Endothelial cell of umbilical vein (primary cell): ENCODE results near the gene ANKRD16. TPM values are rescaled to one million over a fixed set of nuclear protein-coding genes. Genes with fewer than 3 reads are reported as not detected.

Experiments
- BruUV-seq: library from RNA; stranded (reverse); fragments of 400-500 nt; replicated peaks from 2 replicates; lab custom pipeline; 2021; lab: Mats Ljungman, UMichigan
- CTCF ChIA-PET: fragments of 300-600, 350-600 bp; sonication (Branson Sonifier 250); formaldehyde crosslinking; loops from one replicate; lab custom pipeline; 2021; ENCODE audit warnings: antibody characterized with exemption, inconsistent platforms; lab: Charles Lee
- POLR2A ChIA-PET: fragments of 300-600, 350-600 bp; sonication (Branson Sonifier 250); formaldehyde crosslinking; loops from one replicate; lab custom pipeline; 2021; ENCODE audit warnings: antibody characterized with exemption, inconsistent platforms; lab: Charles Lee
- DNase-seq: peaks from one replicate; pipeline ENCODE4 v3.0.0-alpha.2; 2011; ENCODE audit warnings: low read depth, low spot score
- FAIRE-seq: peaks from 2 replicates; lab custom pipeline; 2011; peaks lifted over from hg19 to GRCh38; lab: Jason Lieb, UNC
- H2AFZ ChIP-seq: 2 replicates; pipeline ENCODE4 v1.6.0; 2012; ENCODE audit warnings: low read depth, low read length, control low read depth, inconsistent platforms
- H3K27ac ChIP-seq: 2 replicates; pipeline ENCODE4 v1.5.1; 2011; ENCODE audit warnings: low read depth, mild to moderate bottlenecking, control low read depth, low read length, moderate library complexity; ENCODE audit not compliant: insufficient read depth
- H3K27me3 ChIP-seq, 2 experiments: 2 replicates each; pipeline versions ENCODE4 v1.6.0 to v1.6.1; 2011; ENCODE audit warnings: low read length in 2 of 2, mixed read lengths in 1 of 2; ENCODE audit not compliant: control insufficient read depth in 2 of 2, insufficient read depth in 2 of 2
- H3K36me3 ChIP-seq, 2 experiments: 2 replicates in 1 of 2; 3 replicates in 1 of 2; pipeline ENCODE4 v1.5.1; 2011; ENCODE audit warnings: low read length in 2 of 2, mild to moderate bottlenecking in 1 of 2, moderate library complexity in 1 of 2; ENCODE audit not compliant: control insufficient read depth in 2 of 2, insufficient read depth in 2 of 2; ENCODE audit errors: extremely low read depth in 1 of 2
- H3K4me1 ChIP-seq: 3 replicates; pipeline ENCODE4 v1.5.1; 2011; ENCODE audit warnings: mild to moderate bottlenecking, low read length; ENCODE audit not compliant: control insufficient read depth, insufficient read depth; ENCODE audit errors: extremely low read depth
- H3K4me2 ChIP-seq: 2 replicates; pipeline ENCODE4 v1.6.1; 2011; ENCODE audit warnings: low read length, control low read depth, mixed read lengths; ENCODE audit not compliant: insufficient read depth
- H3K4me3 ChIP-seq, 3 experiments: fragments of 200-600 bp in 1 of 3; sonication (generic), shearing (Covaris generic) in 1 of 3; replicated peaks in 1 of 3; 2 replicates each; pipeline ENCODE4 v1.5.1; 2011 to 2016; ENCODE audit warnings: control low read depth in 3 of 3, low read length in 3 of 3, mild to moderate bottlenecking in 2 of 3, inconsistent platforms in 1 of 3, low read depth in 1 of 3, moderate library complexity in 1 of 3; ENCODE audit not compliant: insufficient read depth in 1 of 3
- H3K79me2 ChIP-seq: 2 replicates; pipeline ENCODE4 v1.6.0; 2012; ENCODE audit warnings: low read length, inconsistent platforms; ENCODE audit not compliant: control insufficient read depth, insufficient read depth
- H3K9ac ChIP-seq: replicated peaks from 2 replicates; pipeline ENCODE3; 2011; ENCODE audit warnings: low read length, control low read depth; ENCODE audit not compliant: insufficient read depth; ENCODE audit errors: extremely low read depth
- H3K9me1 ChIP-seq: replicated peaks from 3 replicates; pipeline ENCODE4 v1.6.0; 2011; ENCODE audit warnings: mild to moderate bottlenecking, low read length; ENCODE audit not compliant: control insufficient read depth, insufficient read depth; ENCODE audit errors: extremely low read depth
- H3K9me3 ChIP-seq: replicated peaks from 2 replicates; pipeline ENCODE4 v1.5.1; 2012; ENCODE audit warnings: low read length, inconsistent platforms; ENCODE audit not compliant: control insufficient read depth, insufficient read depth
- H4K20me1 ChIP-seq: replicated peaks from 2 replicates; pipeline ENCODE3; 2011; ENCODE audit warnings: mild to moderate bottlenecking, low read length; ENCODE audit not compliant: control insufficient read depth, insufficient read depth; ENCODE audit errors: extremely low read depth
- CTCF ChIP-seq, 2 donors: IDR thresholded peaks; 1 replicate in 1 of 2; 2 replicates in 1 of 2; pipeline ENCODE4 v1.5.1; 2011; ENCODE audit warnings: low read length in 2 of 2, mild to moderate bottlenecking in 2 of 2, moderate library complexity in 2 of 2, control low read depth in 1 of 2, inconsistent platforms in 1 of 2, low read depth in 1 of 2; ENCODE audit not compliant: insufficient read depth in 1 of 2; ENCODE audit errors: extremely low read depth in 1 of 2
- EZH2 ChIP-seq: IDR thresholded peaks from 2 replicates; pipeline ENCODE4 v1.6.1; 2012; ENCODE audit warnings: borderline replicate concordance, low read depth, mild to moderate bottlenecking, moderate library complexity, low read length, inconsistent platforms; ENCODE audit not compliant: severe bottlenecking
- MYC ChIP-seq: IDR thresholded peaks from one replicate; pipeline ENCODE4 v1.6.1; 2011; ENCODE audit warnings: mild to moderate bottlenecking, low read depth, low read length
- POLR2A ChIP-seq: IDR thresholded peaks from 2 replicates; pipeline ENCODE4 v1.6.1; 2012; ENCODE audit warnings: low read depth, mild to moderate bottlenecking, control low read depth, low read length
- dilution Hi-C: fragments of 300-500 bp; cut with MboI; formaldehyde crosslinking; loops from one replicate; pipeline ENCODE4 v1.15.0; 2019; ENCODE audit warnings: low sequenced_read_pairs; ENCODE audit not compliant: extremely low pct_ligation_motif_present
- intact Hi-C: fragments of 100-400 bp; cut with micrococcal nuclease; formaldehyde crosslinking; loops from one replicate; pipeline ENCODE4 v1.10.0; 2022
- polyA plus RNA-seq, 4 experiments: library from polyadenylated mRNA; depleted of rRNA in 3 of 4; stranded (reverse) in 3 of 4; unstranded in 1 of 4; fragments of >200 nt; gene quantifications; 2 replicates each; pipeline versions ENCODE4 v1.2.1 to v1.2.3, GENCODE V29; 2011 to 2012; ENCODE audit warnings: missing spikeins in 1 of 4
- total RNA-seq: library from RNA; stranded (reverse); gene quantifications from 2 replicates; pipeline ENCODE4 v1.2.3, GENCODE V29; 2021

The ANKRD16 gene
- total and polyA plus RNA-seq, 2 donors (not counting 3 experiments of a cell fraction or from before 2014, with no cell fraction given): 6.9 to 8.0 TPM

- FAIRE-seq (no peak), DNase-seq (no peak)
- H3K27me3 ChIP-seq: no peaks in the 10 kb centered on the region
- CTCF ChIA-PET: interaction anchor here (1.1 kb wide), 1 partner anchor 58 kb away, joined by 5 read pairs; no protein-coding TSS in a partner anchor
- H3K9me3 ChIP-seq: no peaks in the 10 kb centered on the region
- peaks cover 25% of the 10 kb centered on the region for H3K79me2 ChIP-seq
- no peaks in the 10 kb centered on the region for H3K9me1 ChIP-seq
- TF ChIP-seq EZH2: no peak
- no peak for TF ChIP-seq POLR2A
- TF ChIP-seq CTCF (IDR thresholded peaks at IDR 0.05; ENCODE audit: extremely low read depth in 1 of 2, insufficient read depth in 1 of 2, low read depth in 1 of 2, low read length in 2 of 2): no peak
- no peak for TF ChIP-seq MYC
- no peak overlapping the region for H3K9ac ChIP-seq
- peaks cover 2% of the 10 kb centered on the region for H4K20me1 ChIP-seq
- H3K4me3 ChIP-seq: no peak overlapping the region
- H3K4me1 ChIP-seq: peaks cover 15% of the 10 kb centered on the region
- intact Hi-C loops (loop anchor here (10.0 kb wide), 1 partner anchor 159 kb away; the partner anchor contains the start of gene IL15RA), dilution Hi-C loops (no loop called here)
- no TSS peak for BruUV-seq
- H3K4me2 ChIP-seq: no peak overlapping the region
- no peak overlapping the region for H3K27ac ChIP-seq
- no peaks in the 10 kb centered on the region for H3K36me3 ChIP-seq
- POLR2A ChIA-PET: no interaction called here
- no peak overlapping the region for H2AFZ ChIP-seq
Measured at GRCh38 chr10:5816170-5816569, 73.5 kb downstream of the ANKRD16 start.
